HCT116 (cell line): Measurements from ENCODE around the gene CHAMP1. TPM values are rescaled to one million over a fixed set of nuclear protein-coding genes. Genes with fewer than 3 reads are reported as not detected.

ENCODE experiments used
- ATAC-seq: fragments of 200-7000 bp; cut with Tn5 transposase; 2 replicates; pipeline ENCODE4 v1.9.1; 2020; ENCODE audit warnings: mild to moderate bottlenecking, moderate library complexity
- BruUV-seq: library from RNA; stranded (reverse); fragments of 400-500 nt; replicated peaks from 2 replicates; lab custom pipeline; 2021; lab: Mats Ljungman, UMichigan
- CTCF ChIA-PET: fragments of 300-600 bp; sonication (Branson Sonifier 250); formaldehyde crosslinking; loops from one replicate; lab custom pipeline; 2021; ENCODE audit warnings: antibody characterized with exemption; lab: Charles Lee
- POLR2A ChIA-PET: fragments of 300-600, 350-600 bp; sonication (Branson Sonifier 250); formaldehyde crosslinking; loops from one replicate; lab custom pipeline; 2021; ENCODE audit warnings: antibody characterized with exemption; lab: Charles Lee
- RAD21 ChIA-PET, 2 experiments: fragments of 300-600 bp; sonication (Branson Sonifier 250); formaldehyde crosslinking; loops; one replicate each; lab custom pipeline; 2023; ENCODE audit warnings: low total read pairs in 2 of 2; ENCODE audit not compliant: uncharacterized antibody in 2 of 2, unreplicated experiment in 2 of 2, low non-redundant PET in 1 of 2; lab: Charles Lee
- DNase-seq: peaks from one replicate; pipeline ENCODE4 v3.0.0-alpha.2; 2010; ENCODE audit warnings: low read depth, low spot score
- H2AFZ ChIP-seq: fragments of 200-600 bp; shearing (Covaris generic), sonication (generic); 2 replicates; pipeline ENCODE4 v1.6.1; 2017; ENCODE audit warnings: low read depth, mixed run types, mixed read lengths, antibody characterized with exemption, low read length; ENCODE audit not compliant: poor library complexity, severe bottlenecking
- H3K27ac ChIP-seq: 2 replicates; pipeline ENCODE4 v1.5.1; 2012; ENCODE audit warnings: low read depth, low read length
- H3K27me3 ChIP-seq: fragments of 200-600 bp; sonication (generic); 2 replicates; pipeline ENCODE4 v1.6.1; 2016; ENCODE audit warnings: mixed run types, low read length, mixed read lengths; ENCODE audit not compliant: insufficient read depth
- H3K36me3 ChIP-seq, 2 experiments: fragments of 200-500 bp in 1 of 2; fragments of 200-600 bp in 1 of 2; sonication (Bioruptor generic) in 1 of 2; sonication (generic) in 1 of 2; 2 replicates each; pipeline versions ENCODE4 v1.5.1 to v1.6.1; 2014 to 2016; ENCODE audit warnings: low read length in 2 of 2, inconsistent platforms in 1 of 2, mixed read lengths in 1 of 2, mixed run types in 1 of 2; ENCODE audit not compliant: insufficient read depth in 2 of 2, control insufficient read depth in 1 of 2
- H3K4me1 ChIP-seq, 2 experiments: fragments of 200-600 bp in 1 of 2; sonication (generic) in 1 of 2; 2 replicates each; pipeline versions ENCODE4 v1.5.1 to v1.6.1; 2012 to 2017; ENCODE audit warnings: low read length in 2 of 2, inconsistent platforms in 1 of 2, mild to moderate bottlenecking in 1 of 2, mixed read lengths in 1 of 2, mixed run types in 1 of 2, moderate library complexity in 1 of 2; ENCODE audit not compliant: insufficient read depth in 2 of 2, control insufficient read depth in 1 of 2
- H3K4me2 ChIP-seq: fragments of 200-600 bp; sonication (generic); 2 replicates; pipeline ENCODE4 v1.6.1; 2017; ENCODE audit warnings: mixed run types, low read length, mixed read lengths
- H3K4me3 ChIP-seq, 2 experiments: fragments of 200-600 bp in 1 of 2; sonication (generic) in 1 of 2; replicated peaks in 1 of 2; 2 replicates each; pipeline ENCODE4 v1.5.1; 2011 to 2016; ENCODE audit warnings: low read length in 2 of 2, control low read depth in 1 of 2, low read depth in 1 of 2, mild to moderate bottlenecking in 1 of 2, mixed read lengths in 1 of 2, mixed run types in 1 of 2
- H3K79me2 ChIP-seq: fragments of 200-600 bp; sonication (generic); 2 replicates; pipeline ENCODE4 v1.6.1; 2017; ENCODE audit warnings: mild to moderate bottlenecking, mixed run types, low read length, moderate library complexity, mixed read lengths; ENCODE audit not compliant: insufficient read depth
- H3K9ac ChIP-seq: fragments of 200-600 bp; sonication (generic); 2 replicates; pipeline ENCODE4 v1.6.1; 2016; ENCODE audit warnings: low read length, mixed read lengths
- H3K9me2 ChIP-seq: fragments of 200-600 bp; sonication (generic), shearing (Covaris generic); 2 replicates; pipeline ENCODE4 v1.6.1; 2017; ENCODE audit warnings: mixed run types, mild to moderate bottlenecking, moderate library complexity; ENCODE audit not compliant: insufficient read depth
- H3K9me3 ChIP-seq, 2 experiments: fragments of 200-500 bp in 1 of 2; fragments of 200-600 bp in 1 of 2; sonication (Bioruptor generic) in 1 of 2; sonication (generic) in 1 of 2; 2 replicates each; pipeline ENCODE4 v1.6.1; 2014 to 2017; ENCODE audit warnings: low read length in 2 of 2, mixed read lengths in 2 of 2, inconsistent platforms in 1 of 2, low read depth in 1 of 2, mild to moderate bottlenecking in 1 of 2, mixed run types in 1 of 2, moderate library complexity in 1 of 2; ENCODE audit not compliant: control insufficient read depth in 1 of 2, insufficient read depth in 1 of 2
- H4K20me1 ChIP-seq: fragments of 200-600 bp; sonication (generic), shearing (Covaris generic); 2 replicates; pipeline ENCODE4 v1.6.1; 2017; ENCODE audit warnings: mixed run types, mild to moderate bottlenecking, moderate library complexity; ENCODE audit not compliant: insufficient read depth
- CBX3 ChIP-seq: IDR thresholded peaks from 2 replicates; pipeline ENCODE4 v1.6.1; 2012; ENCODE audit warnings: low read depth
- CEBPB ChIP-seq: IDR thresholded peaks from 2 replicates; pipeline ENCODE4 v1.6.1; 2012; ENCODE audit warnings: low read depth
- ELF1 ChIP-seq: IDR thresholded peaks from 2 replicates; pipeline ENCODE4 v1.6.1; 2012; ENCODE audit warnings: low read depth, borderline replicate concordance
- EZH2 ChIP-seq: fragments of 200-600 bp; sonication (generic); IDR thresholded peaks from 2 replicates; pipeline ENCODE4 v1.6.1; 2017; ENCODE audit warnings: antibody characterized with exemption, mixed run types
- EZH2phosphoT487 ChIP-seq: fragments of 200-600 bp; IDR thresholded peaks from 2 replicates; pipeline ENCODE4 v1.6.1; 2018; ENCODE audit warnings: antibody characterized with exemption, borderline replicate concordance
- FOSL1 ChIP-seq: IDR thresholded peaks from 2 replicates; pipeline ENCODE4 v1.6.1; 2012; ENCODE audit warnings: low read depth
- POLR2A ChIP-seq: IDR thresholded peaks from 2 replicates; pipeline ENCODE4 v1.7.0; 2011; ENCODE audit warnings: borderline replicate concordance; ENCODE audit not compliant: insufficient read depth, insufficient read length; ENCODE audit errors: extremely low read depth
- RAD21 ChIP-seq: IDR thresholded peaks from 2 replicates; pipeline ENCODE4 v1.6.1; 2012; ENCODE audit warnings: low read depth, mild to moderate bottlenecking
- SIN3A ChIP-seq: IDR thresholded peaks from 2 replicates; pipeline ENCODE4 v1.6.1; 2012; ENCODE audit warnings: low read depth
- SP1 ChIP-seq: IDR thresholded peaks from 2 replicates; pipeline ENCODE4 v1.6.1; 2012; ENCODE audit warnings: low read depth
- SRF ChIP-seq: IDR thresholded peaks from 2 replicates; pipeline ENCODE4 v1.6.1; 2012; ENCODE audit warnings: low read depth
- YY1 ChIP-seq: IDR thresholded peaks from 2 replicates; pipeline ENCODE4 v1.6.1; 2011; ENCODE audit warnings: low read length, low read depth, moderate library complexity, mild to moderate bottlenecking; ENCODE audit not compliant: insufficient replicate concordance; ENCODE audit errors: extremely low read depth
- ZFX ChIP-seq: fragments of 450-650 bp; IDR thresholded peaks from 2 replicates; pipeline ENCODE4 v1.6.1; 2017
- ZNF274 ChIP-seq: fragments of 200-500 bp; sonication (Bioruptor generic); IDR thresholded peaks from 2 replicates; pipeline ENCODE4 v1.6.1; 2014; ENCODE audit warnings: mild to moderate bottlenecking, low read depth, low read length, inconsistent platforms
- intact Hi-C: fragments of 100-400 bp; cut with micrococcal nuclease; formaldehyde crosslinking; loops from 2 replicates; pipeline ENCODE4 v1.10.0; 2022
- total RNA-seq: library from RNA; stranded (reverse); gene quantifications from one replicate; pipeline ENCODE4 v1.2.1, GENCODE V29; 2021; ENCODE audit not compliant: unreplicated experiment
- TF ChIP-seq, protein P1 (sequence below): IDR thresholded peaks from 2 replicates; pipeline ENCODE4 v1.6.1; 2012; ENCODE audit warnings: low read depth
- TF ChIP-seq, protein P2 (sequence below): IDR thresholded peaks from 2 replicates; pipeline ENCODE4 v1.6.1; 2012
- TF ChIP-seq, protein P3 (sequence below), 3 experiments: fragments of 200-600 bp in 1 of 3; sonication (generic) in 1 of 3; IDR thresholded peaks in 2 of 3; conservative IDR thresholded peaks in 1 of 3; 2 replicates each; pipeline ENCODE4 v1.5.1; 2012 to 2017; ENCODE audit warnings: low read depth in 2 of 3, low read length in 2 of 3, antibody characterized with exemption in 1 of 3, borderline replicate concordance in 1 of 3, control low read depth in 1 of 3, mild to moderate bottlenecking in 1 of 3, mixed read lengths in 1 of 3, mixed run types in 1 of 3, moderate library complexity in 1 of 3; ENCODE audit not compliant: insufficient read depth in 1 of 3

CHAMP1 gene
- total RNA-seq, 1 experiment from 2014 or later = 31.5 TPM

DNA sequence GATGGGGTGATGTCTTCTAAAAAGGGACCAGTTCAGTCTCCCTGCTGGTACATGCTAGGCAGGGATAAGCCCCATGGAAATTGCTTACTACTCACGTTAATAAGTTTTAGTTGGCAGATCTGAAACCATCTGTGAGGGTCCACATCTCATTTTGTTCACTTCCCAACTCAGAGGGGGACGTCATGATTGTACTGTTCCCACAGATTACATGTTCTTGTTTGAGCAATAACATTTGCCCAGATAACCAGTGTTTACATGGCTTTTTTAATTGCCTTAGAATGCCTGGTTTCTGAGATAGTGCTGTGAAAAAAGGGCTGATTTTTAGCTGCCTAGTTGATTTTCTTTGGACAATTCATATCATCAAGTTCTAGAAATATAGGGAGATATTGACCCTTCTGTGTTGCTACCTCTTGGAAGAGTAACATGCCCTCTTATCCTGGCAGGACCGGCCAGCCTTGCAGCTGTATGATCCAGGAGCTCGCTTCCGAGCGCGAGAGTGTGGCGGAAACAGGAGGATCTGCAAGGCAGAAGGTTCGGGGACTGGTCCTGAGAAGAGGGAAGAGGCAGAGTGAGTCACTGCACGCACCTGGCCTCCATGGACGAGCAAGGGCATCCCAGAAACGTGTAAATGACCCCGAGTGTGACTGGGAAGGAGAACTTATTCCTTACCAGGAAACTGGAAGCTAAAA lies 9.8 kb upstream of the CHAMP1 start:
- Histone ChIP-seq H3K4me2 (no peak overlapping the region), H3K27me3 (no peaks in the 10 kb centered on the region), H3K27ac (no peak overlapping the region), H3K36me3 (peaks cover 5 to 8% of the 10 kb centered on the region in 2 experiments; a peak in 1 of 4 replicates), H3K9me2 (no peaks in the 10 kb centered on the region), H3K9me3 (no peaks in the 10 kb centered on the region), H3K79me2 (no peaks in the 10 kb centered on the region), H3K4me1 (no peaks in the 10 kb centered on the region), H4K20me1 (no peaks in the 10 kb centered on the region), H2AFZ (no peak overlapping the region), H3K4me3 (no peak overlapping the region), H3K9ac (no peak overlapping the region)
- TF ChIP-seq ZFX (no peak), RAD21 (no peak), SIN3A (no peak), FOSL1 (no peak), CEBPB (no peak), SRF (no peak), SP1 (no peak), YY1 (no peak), EZH2 (no peak), CBX3 (no peak), ELF1 (no peak), ZNF274 (no peak), EZH2phosphoT487 (no peak), POLR2A (no peak)
- TF ChIP-seq, protein P1, sequence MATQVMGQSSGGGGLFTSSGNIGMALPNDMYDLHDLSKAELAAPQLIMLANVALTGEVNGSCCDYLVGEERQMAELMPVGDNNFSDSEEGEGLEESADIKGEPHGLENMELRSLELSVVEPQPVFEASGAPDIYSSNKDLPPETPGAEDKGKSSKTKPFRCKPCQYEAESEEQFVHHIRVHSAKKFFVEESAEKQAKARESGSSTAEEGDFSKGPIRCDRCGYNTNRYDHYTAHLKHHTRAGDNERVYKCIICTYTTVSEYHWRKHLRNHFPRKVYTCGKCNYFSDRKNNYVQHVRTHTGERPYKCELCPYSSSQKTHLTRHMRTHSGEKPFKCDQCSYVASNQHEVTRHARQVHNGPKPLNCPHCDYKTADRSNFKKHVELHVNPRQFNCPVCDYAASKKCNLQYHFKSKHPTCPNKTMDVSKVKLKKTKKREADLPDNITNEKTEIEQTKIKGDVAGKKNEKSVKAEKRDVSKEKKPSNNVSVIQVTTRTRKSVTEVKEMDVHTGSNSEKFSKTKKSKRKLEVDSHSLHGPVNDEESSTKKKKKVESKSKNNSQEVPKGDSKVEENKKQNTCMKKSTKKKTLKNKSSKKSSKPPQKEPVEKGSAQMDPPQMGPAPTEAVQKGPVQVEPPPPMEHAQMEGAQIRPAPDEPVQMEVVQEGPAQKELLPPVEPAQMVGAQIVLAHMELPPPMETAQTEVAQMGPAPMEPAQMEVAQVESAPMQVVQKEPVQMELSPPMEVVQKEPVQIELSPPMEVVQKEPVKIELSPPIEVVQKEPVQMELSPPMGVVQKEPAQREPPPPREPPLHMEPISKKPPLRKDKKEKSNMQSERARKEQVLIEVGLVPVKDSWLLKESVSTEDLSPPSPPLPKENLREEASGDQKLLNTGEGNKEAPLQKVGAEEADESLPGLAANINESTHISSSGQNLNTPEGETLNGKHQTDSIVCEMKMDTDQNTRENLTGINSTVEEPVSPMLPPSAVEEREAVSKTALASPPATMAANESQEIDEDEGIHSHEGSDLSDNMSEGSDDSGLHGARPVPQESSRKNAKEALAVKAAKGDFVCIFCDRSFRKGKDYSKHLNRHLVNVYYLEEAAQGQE = no peak
- TF ChIP-seq, protein P2, sequence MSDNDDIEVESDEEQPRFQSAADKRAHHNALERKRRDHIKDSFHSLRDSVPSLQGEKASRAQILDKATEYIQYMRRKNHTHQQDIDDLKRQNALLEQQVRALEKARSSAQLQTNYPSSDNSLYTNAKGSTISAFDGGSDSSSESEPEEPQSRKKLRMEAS = no peak
- TF ChIP-seq, protein P3, sequence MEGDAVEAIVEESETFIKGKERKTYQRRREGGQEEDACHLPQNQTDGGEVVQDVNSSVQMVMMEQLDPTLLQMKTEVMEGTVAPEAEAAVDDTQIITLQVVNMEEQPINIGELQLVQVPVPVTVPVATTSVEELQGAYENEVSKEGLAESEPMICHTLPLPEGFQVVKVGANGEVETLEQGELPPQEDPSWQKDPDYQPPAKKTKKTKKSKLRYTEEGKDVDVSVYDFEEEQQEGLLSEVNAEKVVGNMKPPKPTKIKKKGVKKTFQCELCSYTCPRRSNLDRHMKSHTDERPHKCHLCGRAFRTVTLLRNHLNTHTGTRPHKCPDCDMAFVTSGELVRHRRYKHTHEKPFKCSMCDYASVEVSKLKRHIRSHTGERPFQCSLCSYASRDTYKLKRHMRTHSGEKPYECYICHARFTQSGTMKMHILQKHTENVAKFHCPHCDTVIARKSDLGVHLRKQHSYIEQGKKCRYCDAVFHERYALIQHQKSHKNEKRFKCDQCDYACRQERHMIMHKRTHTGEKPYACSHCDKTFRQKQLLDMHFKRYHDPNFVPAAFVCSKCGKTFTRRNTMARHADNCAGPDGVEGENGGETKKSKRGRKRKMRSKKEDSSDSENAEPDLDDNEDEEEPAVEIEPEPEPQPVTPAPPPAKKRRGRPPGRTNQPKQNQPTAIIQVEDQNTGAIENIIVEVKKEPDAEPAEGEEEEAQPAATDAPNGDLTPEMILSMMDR (IDR thresholded peaks at IDR 0.05 in 2 of 3, conservative IDR thresholded peaks at IDR 0.05 in 1 of 3; ENCODE audit: borderline replicate concordance in 1 of 3, insufficient read depth in 1 of 3, low read depth in 2 of 3, low read length in 2 of 3) = no peak
- POLR2A ChIA-PET = no interaction called here
- CTCF ChIA-PET = no interaction called here
- ATAC-seq = no peak
- BruUV-seq = no TSS peak
- intact Hi-C loops = no loop called here
- RAD21 ChIA-PET = no interaction called here
- no peak for DNase-seq
